ENCODE results near the gene C4orf33. TPM values are rescaled to one million over a fixed set of nuclear protein-coding genes. Genes with fewer than 3 reads are reported as not detected.
"Not testable (repeated sequence)": the region's sequence is repeated elsewhere in the genome, so short reads cannot be mapped to it uniquely, and the experiment has no call there.

C4orf33 gene
- total RNA-seq: 10 to 100 TPM in 3 of 4 donors, 1 to 10 TPM in 1; 6.0 to 36.2 (median 21.9) TPM

DNA sequence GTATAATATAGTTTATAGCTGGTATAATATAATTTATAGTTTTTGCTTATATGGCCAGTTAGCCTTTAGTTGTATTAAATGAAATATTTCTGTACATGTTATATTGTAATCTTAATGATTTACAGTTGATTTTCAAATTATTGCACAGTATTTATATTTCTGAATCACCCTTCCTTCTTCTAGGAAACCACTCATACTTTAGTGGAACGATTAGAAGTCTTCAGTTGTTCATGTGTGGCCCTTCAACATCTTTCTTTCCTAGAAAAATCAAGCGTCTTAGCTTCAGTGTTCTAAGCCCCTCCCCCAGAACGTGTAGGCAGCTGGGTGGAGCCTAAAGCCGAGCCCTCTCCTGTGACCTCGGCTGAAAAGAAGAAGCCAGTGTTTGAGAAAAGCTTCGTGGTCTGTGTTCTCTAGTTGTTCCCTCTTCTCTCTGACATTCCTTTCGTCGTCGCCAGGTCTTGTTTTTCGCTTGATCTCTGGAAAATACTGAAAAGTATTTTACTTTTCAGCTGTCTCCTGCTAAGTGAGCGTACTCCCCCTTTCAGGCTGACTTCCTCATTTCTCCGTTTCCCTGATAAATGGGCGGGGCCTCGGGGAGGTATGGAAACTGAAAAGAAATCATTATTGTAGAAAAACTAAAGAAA, at the start of gene C4orf33:
Gene C4orf33, plus strand, starts transcription at position 342 of the 644 bp plus-strand sequence. CDS start 6,459 bp downstream, outside the sequence.
- in situ Hi-C loops (cut with MboI; ENCODE audit: low pct_ligation_motif_present in 1 of 4, low pct_unique_long_range_greater_than_20kb in 1 of 4, low sequenced_read_pairs in 3 of 4): loop anchor here in 1 of 4 donors (25.0 kb wide), 2 partner anchors 284 to 534 kb away; partner anchors contain the start of gene JADE1
- H3K36me3 ChIP-seq: no peaks in the 10 kb centered on the region
- H3K27ac ChIP-seq: peak within 1 kb of the TSS; percentile 70 to 93 (median 86)
- whole genome bisulfite sequencing, 2 donors (ENCODE audit: low coverage in 1 of 2): 1 to 16% methylated on average over 8 to 14 of the region's 14 CpGs
- intact Hi-C loops (cut with DNase I; ENCODE audit: low total_unique reads): loop anchor here (10.0 kb wide), 1 partner anchor 531 kb away; no protein-coding TSS in a partner anchor
- peak within 1 kb of the TSS; percentile 8 to 80 (median 56) for H3K4me3 ChIP-seq
- TF ChIP-seq POLR2A (IDR thresholded peaks at IDR 0.05): peak; percentile 45
- TF ChIP-seq POLR2AphosphoS5 (IDR thresholded peaks at IDR 0.05): peak; percentile 33 to 49 (median 42)
- TF ChIP-seq CTCF (IDR thresholded peaks at IDR 0.05): no peak
- TF ChIP-seq EP300 (IDR thresholded peaks at IDR 0.05; ENCODE audit: low read depth): no peak
- DNase-seq: peak; percentile 76
- peaks cover 7 to 49% (median 13%) of the 10 kb centered on the region in 4 donors for H3K4me1 ChIP-seq
- H3K27me3 ChIP-seq: no peaks in the 10 kb centered on the region
- no peaks in the 10 kb centered on the region for H3K9me3 ChIP-seq

DNA sequence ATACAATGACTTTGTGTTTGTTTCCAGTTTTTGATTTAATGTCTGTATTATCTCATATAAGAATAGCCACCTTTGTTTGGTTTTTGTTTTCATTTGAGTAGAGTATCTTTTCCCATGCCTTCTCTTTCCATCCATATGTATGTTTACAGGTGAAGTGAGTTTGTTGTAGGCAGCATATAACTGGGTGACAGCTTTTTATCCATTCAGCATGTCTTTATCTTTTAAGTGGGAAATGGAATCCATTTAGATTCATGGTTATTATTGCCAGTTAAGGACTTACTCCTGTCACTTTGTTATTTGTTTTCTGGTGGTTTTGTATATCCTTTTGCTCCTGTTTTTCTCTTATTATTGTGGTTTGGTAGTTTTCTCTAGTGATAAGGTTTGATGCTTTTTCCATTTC, 36.9 kb upstream of the C4orf33 start:
- peaks cover 78 to 88% of the 10 kb centered on the region in 2 donors for H3K9me3 ChIP-seq
- DNase-seq: no peak
- H3K4me3 ChIP-seq: no peak overlapping the region
- no peaks in the 10 kb centered on the region for H3K27me3 ChIP-seq
- no peak overlapping the region for H3K27ac ChIP-seq
- TF ChIP-seq EP300 (IDR thresholded peaks at IDR 0.05; ENCODE audit: low read depth): no peak
- no peak for TF ChIP-seq POLR2AphosphoS5 (IDR thresholded peaks at IDR 0.05)
- peaks cover 0 to 22% (median 1%) of the 10 kb centered on the region in 4 donors for H3K36me3 ChIP-seq
- in situ Hi-C loops (cut with MboI; ENCODE audit: low pct_ligation_motif_present in 1 of 4, low pct_unique_long_range_greater_than_20kb in 1 of 4, low sequenced_read_pairs in 3 of 4) (no loop called here), intact Hi-C loops (cut with DNase I; ENCODE audit: low total_unique reads) (no loop called here)
- no peaks in the 10 kb centered on the region for H3K4me1 ChIP-seq

DNA sequence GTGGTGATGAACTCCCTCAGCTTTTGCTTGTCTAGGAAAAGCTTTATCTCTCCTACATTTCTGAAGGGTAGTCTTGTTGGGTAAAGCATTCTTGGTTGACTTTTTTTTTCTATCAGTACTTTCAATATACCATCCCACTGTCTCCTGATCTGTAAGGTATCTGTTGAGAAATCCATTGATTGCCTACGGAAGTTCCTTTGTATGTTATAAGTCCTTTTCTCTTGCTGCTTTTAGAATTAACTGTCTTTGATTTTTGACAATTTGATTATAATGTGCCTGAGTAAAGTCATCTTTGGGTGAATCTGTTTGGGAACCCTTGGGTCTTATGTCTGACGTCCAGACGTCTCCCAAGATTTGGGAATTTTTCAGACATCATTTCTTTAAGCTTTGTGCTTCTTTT, 33.4 kb upstream of the C4orf33 start:
- Histone ChIP-seq H3K27me3 (no peaks in the 10 kb centered on the region), H3K36me3 (peaks cover 0 to 22% (median 3%) of the 10 kb centered on the region in 4 donors), H3K9me3 (peaks cover 52 to 66% of the 10 kb centered on the region in 2 donors), H3K4me3 (no peak overlapping the region), H3K27ac (no peak overlapping the region), H3K4me1 (no peaks in the 10 kb centered on the region)
- 99 to 100% methylated on average over 2 to 3 of the region's 3 CpGs for WGBS, 2 donors (ENCODE audit: low coverage in 1 of 2)
- intact Hi-C loops (cut with DNase I; ENCODE audit: low total_unique reads): loop anchor here (10.0 kb wide), 1 partner anchor 48 kb away; no protein-coding TSS in a partner anchor
- TF ChIP-seq EP300 (IDR thresholded peaks at IDR 0.05; ENCODE audit: low read depth) (no peak), POLR2AphosphoS5 (IDR thresholded peaks at IDR 0.05) (no peak), CTCF (IDR thresholded peaks at IDR 0.05) (no peak), POLR2A (IDR thresholded peaks at IDR 0.05) (no peak)
- DNase-seq: no peak
- in situ Hi-C loops (cut with MboI; ENCODE audit: low pct_ligation_motif_present in 1 of 4, low pct_unique_long_range_greater_than_20kb in 1 of 4, low sequenced_read_pairs in 3 of 4): no loop called here

DNA sequence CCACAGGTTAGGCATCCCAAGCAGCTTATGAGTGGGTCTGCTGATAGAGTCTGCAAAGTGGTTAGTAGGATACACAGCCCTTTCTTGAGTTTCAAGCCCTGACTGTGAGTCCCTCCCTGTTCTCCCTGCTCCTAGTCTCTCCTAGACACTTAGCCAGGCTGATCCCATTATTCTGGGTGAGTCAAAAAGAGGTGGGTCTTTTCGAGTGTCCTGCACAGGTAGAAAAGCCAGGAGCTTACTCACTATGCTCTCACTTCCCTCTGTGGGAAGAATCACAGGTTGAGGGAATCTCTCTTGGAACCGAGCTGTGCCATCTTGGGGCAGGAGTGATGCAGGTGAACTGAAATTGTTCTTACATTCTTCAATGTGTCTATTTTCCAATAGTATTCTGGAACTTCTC, 32.3 kb upstream of the C4orf33 start:
- in situ Hi-C loops (cut with MboI; ENCODE audit: low pct_ligation_motif_present in 1 of 4, low pct_unique_long_range_greater_than_20kb in 1 of 4, low sequenced_read_pairs in 3 of 4): no loop called here
- Histone ChIP-seq H3K36me3 (peaks cover 0 to 22% (median 3%) of the 10 kb centered on the region in 4 donors), H3K27me3 (no peaks in the 10 kb centered on the region), H3K4me3 (no peak overlapping the region), H3K9me3 (peaks cover 41 to 55% of the 10 kb centered on the region in 2 donors), H3K4me1 (no peaks in the 10 kb centered on the region), H3K27ac (no peak overlapping the region)
- TF ChIP-seq EP300 (IDR thresholded peaks at IDR 0.05; ENCODE audit: low read depth): no peak
- WGBS, 2 donors (ENCODE audit: low coverage in 1 of 2): 100% methylated on average over 1 to 2 of the region's 2 CpGs
- no peak for DNase-seq
- intact Hi-C loops (cut with DNase I; ENCODE audit: low total_unique reads): loop anchor here (10.0 kb wide), 1 partner anchor 49 kb away; no protein-coding TSS in a partner anchor

- H3K27ac ChIP-seq: no peak overlapping the region
- intact Hi-C loops (cut with DNase I; ENCODE audit: low total_unique reads): loop anchor here (10.0 kb wide), 1 partner anchor 50 kb away; no protein-coding TSS in a partner anchor
- TF ChIP-seq POLR2A (IDR thresholded peaks at IDR 0.05) (no peak), EP300 (IDR thresholded peaks at IDR 0.05; ENCODE audit: low read depth) (no peak), CTCF (IDR thresholded peaks at IDR 0.05) (no peak), POLR2AphosphoS5 (IDR thresholded peaks at IDR 0.05) (no peak)
- no peak for DNase-seq
- H3K27me3 ChIP-seq: no peaks in the 10 kb centered on the region
- H3K4me1 ChIP-seq: no peaks in the 10 kb centered on the region
- peaks cover 0 to 22% (median 3%) of the 10 kb centered on the region in 4 donors for H3K36me3 ChIP-seq
- H3K9me3 ChIP-seq: peaks cover 30 to 47% of the 10 kb centered on the region in 2 donors
- H3K4me3 ChIP-seq: no peak overlapping the region
- in situ Hi-C loops (cut with MboI; ENCODE audit: low pct_ligation_motif_present in 1 of 4, low pct_unique_long_range_greater_than_20kb in 1 of 4, low sequenced_read_pairs in 3 of 4): no loop called here
Measured at GRCh38 chr4:129064717-129065116, 31.2 kb upstream of the C4orf33 start.

DNA sequence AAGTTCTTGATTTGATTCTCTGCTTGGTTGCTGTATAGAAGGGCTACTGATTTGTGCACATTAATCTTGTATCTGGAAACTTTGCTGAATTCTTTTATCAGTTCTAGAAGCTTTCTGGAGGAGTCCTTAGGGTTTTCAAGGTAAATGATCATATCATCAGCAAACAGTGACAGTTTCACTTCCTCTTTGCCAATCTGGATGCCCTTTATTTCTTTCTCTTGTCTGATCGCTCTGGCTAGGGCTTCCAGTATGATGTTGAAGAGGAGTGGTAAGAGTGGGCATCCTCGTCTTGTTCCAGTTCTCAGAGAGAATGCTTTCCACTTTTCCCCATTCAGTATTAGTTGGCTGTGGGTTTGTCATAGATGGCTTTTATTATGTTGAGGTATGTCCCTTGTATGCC, 26.4 kb upstream of the C4orf33 start:
- H3K4me3 ChIP-seq; in situ Hi-C loops (cut with MboI; ENCODE audit: low pct_ligation_motif_present in 1 of 4, low pct_unique_long_range_greater_than_20kb in 1 of 4, low sequenced_read_pairs in 3 of 4); DNase-seq; H3K27me3 ChIP-seq; H3K27ac ChIP-seq; H3K4me1 ChIP-seq: not testable (repeated sequence)
- Histone ChIP-seq H3K9me3 (peaks cover 6 to 14% of the 10 kb centered on the region in 2 donors), H3K36me3 (peaks cover 0 to 20% (median 7%) of the 10 kb centered on the region in 4 donors)
- intact Hi-C loops (cut with DNase I; ENCODE audit: low total_unique reads): loop anchor here (10.0 kb wide), 1 partner anchor 55 kb away; no protein-coding TSS in a partner anchor
- WGBS, 2 donors (ENCODE audit: low coverage in 1 of 2): 86 to 100% methylated on average over 2 of the region's 2 CpGs

Data from transverse colon (tissue), 4 donors.